Peyer's patch (tissue), 4 donors: Measurements from ENCODE around the gene OXA1L. TPM values are rescaled to one million over a fixed set of nuclear protein-coding genes. Genes with fewer than 3 reads are reported as not detected.
"Not testable (repeated sequence)": the region's sequence is repeated elsewhere in the genome, so short reads cannot be mapped to it uniquely, and the experiment has no call there.

ENCODE experiments used
- DNase-seq, 3 donors: peaks; one replicate each; pipeline ENCODE4 v3.0.0-alpha.2; 2017 to 2019
- H3K27ac ChIP-seq, 4 donors: fragments of 200-600 bp; sonication (generic); one replicate each; pipeline ENCODE4 v1.5.1; 2016 to 2019
- H3K27me3 ChIP-seq, 2 donors: fragments of 200-600 bp; sonication (generic); one replicate each; pipeline ENCODE4 v1.5.1; 2019
- H3K36me3 ChIP-seq, 3 donors: fragments of 200-600 bp; sonication (generic); one replicate each; pipeline ENCODE4 v1.5.1; 2016 to 2019
- H3K4me1 ChIP-seq, 4 donors: fragments of 200-600 bp; sonication (generic); one replicate each; pipeline ENCODE4 v1.5.1; 2016 to 2019
- H3K4me3 ChIP-seq, 4 donors: fragments of 200-600 bp; sonication (generic); 1 replicate in 3 of 4; 2 replicates in 1 of 4; pipeline ENCODE4 v1.5.1; 2016 to 2019; ENCODE audit warnings: mild to moderate bottlenecking in 1 of 4
- H3K9me3 ChIP-seq, 4 donors: fragments of 200-600 bp; sonication (generic); one replicate each; pipeline ENCODE4 v1.5.1; 2016 to 2019; ENCODE audit warnings: mild to moderate bottlenecking in 1 of 4
- POLR2A ChIP-seq, 2 donors: fragments of 450-650 bp; IDR thresholded peaks; one replicate each; pipeline ENCODE4 v1.5.1; 2017; ENCODE audit warnings: antibody characterized with exemption in 2 of 2, mild to moderate bottlenecking in 2 of 2, moderate library complexity in 2 of 2
- total RNA-seq, 4 donors: library from RNA; depleted of rRNA; stranded (reverse); fragments of >200 nt; gene quantifications; one replicate each; pipeline ENCODE4 v1.1.0, GENCODE V29; 2016
- TF ChIP-seq, protein P1 (sequence below), 6 experiments: fragments of 450-650 bp in 4 of 6; fragments of 200-600 bp in 2 of 6; sonication (generic) in 1 of 6; IDR thresholded peaks; one replicate each; pipeline ENCODE4 v1.5.1; 2017 to 2019; ENCODE audit warnings: antibody characterized with exemption in 6 of 6, mild to moderate bottlenecking in 3 of 6, moderate library complexity in 1 of 6

The OXA1L gene
- total RNA-seq, 4 donors from 2014 or later = 73.6 to 115 (median 90.4) TPM

DNA sequence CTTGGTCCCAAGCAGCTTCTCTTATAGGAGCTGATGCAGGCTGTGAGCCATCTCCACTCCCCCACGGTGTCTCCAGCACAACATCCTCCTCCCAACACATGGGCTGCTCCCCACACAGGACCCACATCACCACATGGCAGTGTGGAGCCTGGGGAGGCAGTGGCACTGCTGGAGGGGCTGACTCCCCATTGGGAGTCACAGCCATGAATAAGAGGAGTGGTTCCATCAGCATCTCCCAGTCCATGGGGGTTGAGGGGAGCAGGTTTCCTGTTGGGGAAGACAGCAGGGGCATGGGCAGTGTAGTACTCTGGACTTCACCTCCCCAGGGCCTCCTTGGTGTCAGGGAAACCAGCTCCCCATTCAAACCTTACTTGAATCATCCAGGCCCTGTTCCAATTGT, 40.5 kb upstream of the OXA1L start:
- no peaks in the 10 kb centered on the region for H3K27me3 ChIP-seq
- TF ChIP-seq POLR2A (IDR thresholded peaks at IDR 0.05) = no peak
- TF ChIP-seq, protein P1, sequence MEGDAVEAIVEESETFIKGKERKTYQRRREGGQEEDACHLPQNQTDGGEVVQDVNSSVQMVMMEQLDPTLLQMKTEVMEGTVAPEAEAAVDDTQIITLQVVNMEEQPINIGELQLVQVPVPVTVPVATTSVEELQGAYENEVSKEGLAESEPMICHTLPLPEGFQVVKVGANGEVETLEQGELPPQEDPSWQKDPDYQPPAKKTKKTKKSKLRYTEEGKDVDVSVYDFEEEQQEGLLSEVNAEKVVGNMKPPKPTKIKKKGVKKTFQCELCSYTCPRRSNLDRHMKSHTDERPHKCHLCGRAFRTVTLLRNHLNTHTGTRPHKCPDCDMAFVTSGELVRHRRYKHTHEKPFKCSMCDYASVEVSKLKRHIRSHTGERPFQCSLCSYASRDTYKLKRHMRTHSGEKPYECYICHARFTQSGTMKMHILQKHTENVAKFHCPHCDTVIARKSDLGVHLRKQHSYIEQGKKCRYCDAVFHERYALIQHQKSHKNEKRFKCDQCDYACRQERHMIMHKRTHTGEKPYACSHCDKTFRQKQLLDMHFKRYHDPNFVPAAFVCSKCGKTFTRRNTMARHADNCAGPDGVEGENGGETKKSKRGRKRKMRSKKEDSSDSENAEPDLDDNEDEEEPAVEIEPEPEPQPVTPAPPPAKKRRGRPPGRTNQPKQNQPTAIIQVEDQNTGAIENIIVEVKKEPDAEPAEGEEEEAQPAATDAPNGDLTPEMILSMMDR (IDR thresholded peaks at IDR 0.05) = no peak
- DNase-seq = no peak
- H3K36me3 ChIP-seq = no peaks in the 10 kb centered on the region
- H3K9me3 ChIP-seq = no peaks in the 10 kb centered on the region
- H3K4me3 ChIP-seq = no peak overlapping the region
- H3K4me1 ChIP-seq = no peaks in the 10 kb centered on the region
- no peak overlapping the region for H3K27ac ChIP-seq

DNA sequence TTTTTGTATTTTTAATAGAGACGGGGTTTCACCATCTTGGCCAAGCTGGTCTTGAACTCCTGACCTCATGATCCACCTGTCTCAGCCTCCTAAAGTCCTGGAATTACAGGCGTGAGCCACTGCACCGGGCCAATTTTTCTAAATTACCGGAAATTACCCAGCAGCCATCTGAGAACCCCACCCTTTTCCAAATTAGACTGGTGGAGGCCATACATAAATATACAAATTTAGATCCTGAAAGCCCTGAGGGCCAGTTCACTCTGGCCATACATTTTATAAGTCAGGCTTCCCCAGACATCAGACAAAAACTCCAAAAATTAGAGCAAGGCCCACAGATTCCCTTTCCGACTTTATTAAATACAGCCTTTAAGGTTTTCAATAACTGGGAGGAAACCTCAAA, 34.4 kb upstream of the OXA1L start:
- H3K27me3 ChIP-seq, H3K27ac ChIP-seq, H3K4me3 ChIP-seq, H3K9me3 ChIP-seq, H3K4me1 ChIP-seq, DNase-seq, H3K36me3 ChIP-seq: not testable (repeated sequence)

DNA sequence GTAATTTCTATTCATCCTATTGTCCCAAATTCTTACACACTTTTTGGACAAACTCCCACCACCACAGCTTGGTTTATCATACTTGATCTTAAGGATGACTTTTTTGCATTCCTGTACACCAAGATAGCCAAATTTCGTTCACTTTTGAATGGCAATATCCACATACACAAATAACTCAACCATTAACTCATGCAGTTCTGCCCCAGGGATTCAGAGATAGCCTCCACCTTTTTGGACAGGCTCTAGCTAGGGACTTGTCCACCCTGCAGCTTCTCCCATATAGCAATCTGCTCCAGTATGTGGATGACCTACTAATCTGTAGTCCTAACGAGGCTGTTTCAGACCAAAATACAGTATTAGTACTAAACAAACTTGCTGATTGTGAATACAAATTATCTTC, 32.7 kb upstream of the OXA1L start:
- Histone ChIP-seq H3K36me3 (no peaks in the 10 kb centered on the region), H3K9me3 (no peaks in the 10 kb centered on the region), H3K4me3 (no peak overlapping the region), H3K27me3 (no peaks in the 10 kb centered on the region), H3K4me1 (no peaks in the 10 kb centered on the region), H3K27ac (no peak overlapping the region)
- TF ChIP-seq, protein P1 (IDR thresholded peaks at IDR 0.05) = no peak
- TF ChIP-seq POLR2A (IDR thresholded peaks at IDR 0.05) = no peak
- no peak for DNase-seq

DNA sequence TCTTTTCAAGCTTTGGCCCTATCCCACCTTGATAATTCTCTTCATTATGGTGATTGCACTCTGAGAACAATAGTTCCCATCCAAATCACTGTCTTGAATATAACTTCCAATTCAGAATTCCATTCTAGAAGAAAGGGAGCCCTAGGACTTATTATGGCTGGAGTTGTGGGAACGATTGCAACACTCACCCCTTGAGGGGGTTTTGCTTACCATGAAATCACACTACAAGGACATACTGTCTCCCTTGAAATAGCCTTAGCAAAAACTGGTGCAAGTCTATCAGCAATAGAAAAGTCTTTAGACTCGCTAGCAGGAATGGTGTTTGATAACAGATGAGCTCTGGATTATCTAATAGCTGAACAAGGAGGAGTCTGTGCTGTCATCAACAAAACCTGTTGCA, 31.4 kb upstream of the OXA1L start:
- DNase-seq = no peak
- no peak for TF ChIP-seq POLR2A (IDR thresholded peaks at IDR 0.05)
- TF ChIP-seq, protein P1 (IDR thresholded peaks at IDR 0.05) = no peak
- no peaks in the 10 kb centered on the region for H3K27me3 ChIP-seq

DNA sequence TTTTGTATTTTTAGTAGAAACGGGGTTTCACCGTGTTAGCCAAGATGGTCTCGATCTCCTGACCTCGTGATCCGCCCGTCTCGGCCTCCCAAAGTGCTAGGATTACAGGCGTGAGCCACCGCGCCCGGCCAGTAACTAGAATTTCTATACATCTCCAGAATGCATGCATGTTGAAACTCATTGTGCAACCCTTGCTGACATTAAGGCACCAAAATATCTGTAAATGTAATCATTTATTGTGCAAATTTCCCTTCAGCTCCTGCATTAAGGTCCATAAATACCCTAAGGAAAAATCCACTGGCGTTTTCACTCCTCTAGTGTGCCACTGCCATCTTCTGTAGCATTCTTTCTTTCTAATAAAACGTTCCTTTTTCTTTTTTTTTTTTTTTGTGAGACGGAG, 30.1 kb upstream of the OXA1L start:
- not testable (repeated sequence) for H3K27me3 ChIP-seq, DNase-seq, H3K4me3 ChIP-seq, H3K27ac ChIP-seq, H3K4me1 ChIP-seq, H3K36me3 ChIP-seq, H3K9me3 ChIP-seq

More for the DNA sequence above, 31.4 kb upstream of the OXA1L start:
- Histone ChIP-seq H3K36me3 (no peaks in the 10 kb centered on the region), H3K4me1 (no peaks in the 10 kb centered on the region), H3K9me3 (no peaks in the 10 kb centered on the region), H3K4me3 (no peak overlapping the region), H3K27ac (no peak overlapping the region)

DNA sequence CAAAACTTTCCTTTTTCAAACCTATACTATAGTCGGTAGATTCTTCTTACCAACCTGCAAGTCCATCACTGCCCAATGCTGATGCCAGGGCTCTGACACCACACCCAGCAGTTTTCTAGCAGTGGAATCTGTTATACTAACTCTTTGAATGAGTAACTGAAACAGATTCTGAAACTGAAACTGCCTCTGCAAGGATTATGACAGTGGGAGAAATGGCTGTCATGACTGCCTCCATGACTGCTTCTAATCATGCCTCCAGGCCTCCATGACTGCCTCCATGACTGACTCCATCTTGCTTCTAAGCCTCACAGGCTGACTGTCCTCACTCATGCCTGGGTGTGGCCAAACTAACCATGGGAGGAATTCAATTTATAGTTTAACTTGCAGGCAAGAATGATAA, 29.4 kb upstream of the OXA1L start:
- no peak overlapping the region for H3K27ac ChIP-seq
- no peaks in the 10 kb centered on the region for H3K27me3 ChIP-seq
- H3K4me1 ChIP-seq = no peaks in the 10 kb centered on the region
- H3K4me3 ChIP-seq = no peak overlapping the region
- H3K9me3 ChIP-seq = no peaks in the 10 kb centered on the region
- H3K36me3 ChIP-seq = no peaks in the 10 kb centered on the region
- no peak for DNase-seq
- TF ChIP-seq, protein P1 (IDR thresholded peaks at IDR 0.05) = no peak
- TF ChIP-seq POLR2A (IDR thresholded peaks at IDR 0.05) = no peak

DNA sequence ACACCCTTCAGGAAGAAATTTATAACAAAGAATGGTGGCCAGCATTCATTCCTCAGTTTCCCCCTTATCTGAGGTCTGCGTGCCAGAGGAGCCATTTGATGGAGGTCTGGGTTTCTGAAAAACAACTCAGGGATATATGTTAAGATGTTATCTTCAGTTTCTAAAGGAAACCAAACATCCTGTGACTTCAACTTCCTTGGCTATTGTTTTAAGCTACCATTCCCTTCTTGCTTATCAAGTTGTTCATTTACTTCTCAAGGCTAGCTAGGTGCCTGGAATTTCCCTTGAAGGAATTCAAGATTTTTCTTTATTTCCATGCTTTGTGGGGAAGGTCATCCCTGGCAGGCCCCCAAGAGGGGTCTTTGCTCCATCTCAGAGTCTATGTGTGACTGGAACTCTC, 27.1 kb upstream of the OXA1L start:
- Histone ChIP-seq H3K27me3 (no peaks in the 10 kb centered on the region), H3K4me1 (no peaks in the 10 kb centered on the region), H3K27ac (no peak overlapping the region), H3K36me3 (no peaks in the 10 kb centered on the region), H3K9me3 (no peaks in the 10 kb centered on the region), H3K4me3 (no peak overlapping the region)
- no peak for DNase-seq
- no peak for TF ChIP-seq POLR2A (IDR thresholded peaks at IDR 0.05)
- TF ChIP-seq, protein P1 (IDR thresholded peaks at IDR 0.05) = no peak
